H1 (cell line): ENCODE data around the gene CISD1. TPM values are rescaled to one million over a fixed set of nuclear protein-coding genes. Genes with fewer than 3 reads are reported as not detected.

ENCODE experiments used
- ATF3 ChIP-seq: IDR thresholded peaks from 2 replicates; pipeline ENCODE4 v1.6.1; 2011; ENCODE audit warnings: low read depth, mild to moderate bottlenecking, low read length; ENCODE audit not compliant: insufficient read depth
- BRCA1 ChIP-seq: IDR thresholded peaks from 2 replicates; pipeline ENCODE4 v1.6.1; 2012; ENCODE audit warnings: low read depth, low read length, improper control_type of control experiment
- CHD7 ChIP-seq: fragments of 300-600 bp; sonication (generic); IDR thresholded peaks from 2 replicates; pipeline ENCODE4 v1.7.1; 2012; ENCODE audit warnings: low read length, moderate library complexity, mild to moderate bottlenecking, inconsistent platforms; ENCODE audit not compliant: insufficient replicate concordance
- CTCF ChIP-seq, 3 experiments: IDR thresholded peaks; 1 replicate in 2 of 3; 2 replicates in 1 of 3; pipeline versions ENCODE4 v1.5.1 to v1.6.1; 2011; ENCODE audit warnings: low read length in 3 of 3, mild to moderate bottlenecking in 3 of 3, inconsistent platforms in 2 of 3, low read depth in 1 of 3, moderate library complexity in 1 of 3; ENCODE audit not compliant: insufficient read depth in 1 of 3; ENCODE audit errors: control extremely low read depth in 1 of 3
- EZH2 ChIP-seq: fragments of 200-600 bp; sonication (generic); IDR thresholded peaks from 2 replicates; pipeline ENCODE4 v1.7.1; 2012; ENCODE audit warnings: low read depth, mild to moderate bottlenecking, moderate library complexity, low read length, inconsistent platforms; ENCODE audit not compliant: severe bottlenecking
- JUN ChIP-seq: IDR thresholded peaks from 2 replicates; pipeline ENCODE4 v1.6.1; 2011; ENCODE audit warnings: low read depth, mild to moderate bottlenecking, improper control_type of control experiment, low read length
- polyA plus RNA-seq, 7 experiments: library from polyadenylated mRNA; depleted of rRNA in 3 of 7; stranded (reverse) in 5 of 7; unstranded in 2 of 7; fragments of >200 nt in 5 of 7; fragments of 200-250 nt in 2 of 7; gene quantifications; 1 replicate in 5 of 7; 2 replicates in 1 of 7; 4 replicates in 1 of 7; pipeline versions ENCODE4 v1.2.1 to v1.2.3, GENCODE V29; 2011 to 2013; ENCODE audit warnings: missing spikeins in 2 of 7, mixed read lengths in 2 of 7
- total RNA-seq: library from RNA; stranded (reverse); fragmentation: NEBNext Ultra II Directional; extraction: Animal tissue kit (Norgen Biotek cat#: 25700); gene quantifications from 2 replicates; pipeline ENCODE4 v1.2.1, GENCODE V29; 2021

CISD1 gene
- total and polyA plus RNA-seq, 2 of the 8 experiments (the other 6 are each of a cell fraction or from before 2014, with no cell fraction given) = 22.6 to 43.2 TPM

- TF ChIP-seq CHD7 (no peak), CTCF (IDR thresholded peaks at IDR 0.05; ENCODE audit: control extremely low read depth in 1 of 3, insufficient read depth in 1 of 3, low read depth in 1 of 3, low read length in 3 of 3) (no peak), EZH2 (no peak), BRCA1 (no peak), ATF3 (no peak), JUN (no peak)
Observed at GRCh38 chr10:58335306-58336005, 66.5 kb downstream of the CISD1 start (continued).
